H4 (cell line): ENCODE measurements around the gene VRK3. TPM values are rescaled to one million over a fixed set of nuclear protein-coding genes. Genes with fewer than 3 reads are reported as not detected.
A peak's percentile ranks its signal among the peaks of the same experiment; 100 is the strongest.
"Not testable (repeated sequence)": the region's sequence is repeated elsewhere in the genome, so short reads cannot be mapped to it uniquely, and the experiment has no call there.

Experiments used
- DNase-seq: peaks from one replicate; pipeline ENCODE4 v3.0.0-alpha.2; 2015; ENCODE audit warnings: low spot score
- total RNA-seq: library from RNA; depleted of rRNA; stranded (reverse); fragments of >200 nt; shearing (Covaris generic); gene quantifications from 2 replicates; pipeline ENCODE4 v1.2.3, GENCODE V29; 2014; rRNA removed

Gene VRK3, protein sequence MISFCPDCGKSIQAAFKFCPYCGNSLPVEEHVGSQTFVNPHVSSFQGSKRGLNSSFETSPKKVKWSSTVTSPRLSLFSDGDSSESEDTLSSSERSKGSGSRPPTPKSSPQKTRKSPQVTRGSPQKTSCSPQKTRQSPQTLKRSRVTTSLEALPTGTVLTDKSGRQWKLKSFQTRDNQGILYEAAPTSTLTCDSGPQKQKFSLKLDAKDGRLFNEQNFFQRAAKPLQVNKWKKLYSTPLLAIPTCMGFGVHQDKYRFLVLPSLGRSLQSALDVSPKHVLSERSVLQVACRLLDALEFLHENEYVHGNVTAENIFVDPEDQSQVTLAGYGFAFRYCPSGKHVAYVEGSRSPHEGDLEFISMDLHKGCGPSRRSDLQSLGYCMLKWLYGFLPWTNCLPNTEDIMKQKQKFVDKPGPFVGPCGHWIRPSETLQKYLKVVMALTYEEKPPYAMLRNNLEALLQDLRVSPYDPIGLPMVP
- total RNA-seq, result 32.5 and 35.6 TPM in 2 replicates

DNA sequence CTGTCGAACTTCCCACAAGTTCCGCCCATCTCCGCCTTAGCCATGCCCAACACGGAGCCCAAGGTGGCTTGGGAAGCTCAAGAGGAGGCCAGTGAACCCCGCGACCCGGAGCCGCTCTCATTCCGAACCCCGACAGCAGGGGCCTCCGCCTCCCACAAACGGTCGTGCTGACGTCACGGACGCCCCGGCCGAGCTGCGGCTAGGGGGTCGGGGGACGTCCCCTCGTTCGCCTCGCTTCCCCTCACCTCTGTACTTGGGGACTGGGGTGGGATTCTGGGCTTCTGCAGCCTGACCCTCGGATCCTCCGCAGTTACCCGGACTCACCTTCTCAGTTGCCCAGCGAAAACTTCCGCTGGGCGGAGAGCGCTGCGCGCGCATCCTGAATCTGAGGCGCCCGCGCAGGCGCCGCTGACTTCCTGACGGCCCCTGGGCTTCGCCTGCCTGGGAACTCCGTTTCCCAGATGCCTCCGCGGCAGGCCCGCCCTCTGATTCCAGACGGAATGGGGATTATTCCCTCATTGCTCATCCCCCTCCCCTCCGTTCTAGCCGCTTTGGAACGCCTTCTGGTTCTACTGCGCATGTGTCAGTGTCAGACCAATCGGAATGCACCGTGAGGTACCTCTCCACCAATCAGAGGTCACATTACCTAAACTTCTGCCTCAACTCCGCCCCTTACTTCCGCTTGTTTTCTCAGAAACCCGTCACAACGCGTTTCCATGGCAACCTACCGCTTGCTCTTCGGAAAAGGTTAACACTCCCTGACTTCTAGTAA lies at the start of gene VRK3:
VRK3 (minus strand) TSS at position 351 of the 772 bp plus-strand sequence. CDS start 9,210 bp downstream, outside the sequence.
- DNase-seq, result peak; percentile 100

DNA sequence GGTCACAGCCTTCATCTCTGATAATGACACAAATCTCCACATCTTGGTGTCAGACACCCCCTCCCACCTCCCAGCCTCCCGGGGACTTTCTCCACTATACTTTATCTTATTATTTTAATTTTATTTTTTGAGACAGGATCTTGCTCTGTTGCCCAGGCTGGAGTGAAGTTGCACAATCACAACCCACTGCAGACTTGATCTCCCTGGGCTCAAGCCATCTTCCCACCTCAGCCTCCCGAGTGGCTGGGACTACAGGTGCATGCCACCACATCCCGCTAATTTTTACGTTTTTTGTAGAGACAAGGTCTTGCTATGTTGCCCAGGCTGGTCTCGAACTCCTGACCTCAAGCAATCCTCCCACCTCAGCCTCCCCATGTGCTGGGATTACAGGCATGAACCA lies 43.2 kb upstream of the VRK3 start:
- not testable (repeated sequence) for DNase-seq

DNA sequence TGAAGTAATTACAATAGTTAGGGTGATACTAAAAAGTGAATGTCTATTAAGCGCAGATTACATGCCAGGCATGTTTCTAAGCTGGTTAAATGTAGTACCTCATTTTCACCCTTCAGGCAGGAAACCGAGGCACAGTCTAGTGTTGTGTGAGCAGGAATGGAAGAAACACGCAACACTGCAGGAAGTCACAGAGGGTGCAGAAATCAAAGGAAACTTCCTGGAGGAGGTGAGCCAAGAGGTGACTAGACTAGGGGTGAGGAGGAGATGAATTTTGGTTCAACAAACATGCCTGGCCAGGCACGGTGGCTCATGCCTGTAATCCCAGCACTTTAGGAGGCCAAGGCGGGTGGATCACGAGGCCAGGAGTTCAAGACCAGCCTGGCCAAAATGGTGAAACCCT lies 42.4 kb upstream of the VRK3 start:
- DNase-seq, result no peak

DNA sequence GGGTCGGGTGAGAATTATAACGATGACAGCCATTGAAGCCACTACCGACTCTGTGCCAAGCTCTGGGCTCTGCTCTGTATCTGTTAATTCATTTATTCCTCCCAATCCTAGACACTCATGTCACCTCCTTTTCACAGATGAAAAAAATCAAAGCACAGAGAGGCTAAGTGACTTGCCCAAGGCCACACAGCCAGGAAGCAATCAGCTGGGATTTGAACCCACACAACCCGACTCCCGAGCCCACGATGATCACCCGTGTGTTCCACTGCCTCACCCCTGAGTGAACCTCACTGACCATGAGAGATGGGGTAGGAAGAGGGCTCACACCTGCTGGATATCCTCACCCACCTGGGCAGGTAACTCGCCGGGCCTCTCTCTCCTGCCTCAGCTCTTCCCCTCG lies 40.8 kb upstream of the VRK3 start:
- DNase-seq, result no peak

GRCh38 chr19:50061650-50062049 lies 36.5 kb upstream of the VRK3 start:
- no peak for DNase-seq

- DNase-seq, result no peak
Observed at GRCh38 chr19:50060107-50060506, 34.9 kb upstream of the VRK3 start.

DNA sequence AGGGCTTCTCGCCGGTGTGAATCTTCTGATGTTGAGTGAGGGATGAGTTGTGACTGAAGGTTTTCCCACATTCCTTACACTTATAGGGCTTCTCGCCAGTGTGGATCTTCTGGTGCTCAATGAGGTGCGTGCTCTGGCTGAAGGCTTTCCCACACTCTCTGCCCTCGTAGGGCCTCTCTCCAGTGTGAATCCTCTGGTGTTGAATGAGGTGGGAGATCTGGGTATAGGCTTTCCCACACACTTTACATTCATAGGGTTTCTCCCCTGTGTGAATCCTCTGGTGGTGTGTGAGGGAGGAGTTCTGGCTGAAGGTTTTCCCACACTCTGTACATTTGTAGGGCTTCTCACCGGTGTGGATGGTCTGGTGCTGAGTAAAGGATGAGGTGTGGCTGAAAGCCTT lies 33.9 kb upstream of the VRK3 start:
- DNase-seq, result no peak

DNA sequence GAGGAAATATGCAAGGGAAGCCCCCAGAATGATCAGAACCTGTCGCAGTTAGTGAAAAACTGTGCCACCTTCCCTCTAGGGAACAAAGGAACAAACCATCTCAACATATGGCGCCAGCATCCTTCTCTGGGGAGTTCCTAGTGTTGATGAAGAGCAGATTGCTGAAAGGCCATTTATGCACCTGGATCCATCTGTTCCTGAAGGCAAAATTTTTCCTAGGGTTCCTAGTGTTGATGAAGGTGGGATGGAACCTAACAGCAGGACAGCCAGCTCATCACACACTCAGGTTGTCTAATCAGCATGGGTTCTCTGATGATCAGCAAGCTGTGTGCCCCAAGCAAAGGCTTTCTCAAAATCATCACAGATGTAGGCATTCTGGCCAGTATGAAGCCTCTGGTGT lies 33.3 kb upstream of the VRK3 start:
- DNase-seq, result no peak

GRCh38 chr19:50053119-50053518 lies 27.9 kb upstream of the VRK3 start:
- no peak for DNase-seq

DNA sequence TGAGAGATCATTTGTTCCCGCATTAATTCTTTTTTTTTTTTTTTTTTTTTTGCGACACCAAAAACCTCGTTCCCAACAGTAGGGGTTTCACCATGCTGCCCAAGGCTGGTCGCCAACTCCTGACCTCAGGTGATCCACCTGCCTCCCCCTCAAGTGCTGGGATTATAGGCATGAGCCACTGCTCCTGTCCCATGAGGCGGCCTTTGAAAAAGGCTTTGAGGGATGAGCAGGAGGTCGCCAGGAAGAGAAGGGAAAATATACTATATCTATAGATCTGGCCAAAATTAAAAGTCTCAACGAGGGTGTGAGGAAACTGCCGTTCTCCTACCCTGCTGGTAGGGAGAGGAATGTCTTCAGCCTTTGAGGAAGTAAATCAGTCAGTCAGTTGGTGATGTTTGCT lies 26.8 kb upstream of the VRK3 start:
- DNase-seq, result no peak

- DNase-seq, result not testable (repeated sequence)
Observed at GRCh38 chr19:50051228-50051895, 26.2 kb upstream of the VRK3 start.

DNA sequence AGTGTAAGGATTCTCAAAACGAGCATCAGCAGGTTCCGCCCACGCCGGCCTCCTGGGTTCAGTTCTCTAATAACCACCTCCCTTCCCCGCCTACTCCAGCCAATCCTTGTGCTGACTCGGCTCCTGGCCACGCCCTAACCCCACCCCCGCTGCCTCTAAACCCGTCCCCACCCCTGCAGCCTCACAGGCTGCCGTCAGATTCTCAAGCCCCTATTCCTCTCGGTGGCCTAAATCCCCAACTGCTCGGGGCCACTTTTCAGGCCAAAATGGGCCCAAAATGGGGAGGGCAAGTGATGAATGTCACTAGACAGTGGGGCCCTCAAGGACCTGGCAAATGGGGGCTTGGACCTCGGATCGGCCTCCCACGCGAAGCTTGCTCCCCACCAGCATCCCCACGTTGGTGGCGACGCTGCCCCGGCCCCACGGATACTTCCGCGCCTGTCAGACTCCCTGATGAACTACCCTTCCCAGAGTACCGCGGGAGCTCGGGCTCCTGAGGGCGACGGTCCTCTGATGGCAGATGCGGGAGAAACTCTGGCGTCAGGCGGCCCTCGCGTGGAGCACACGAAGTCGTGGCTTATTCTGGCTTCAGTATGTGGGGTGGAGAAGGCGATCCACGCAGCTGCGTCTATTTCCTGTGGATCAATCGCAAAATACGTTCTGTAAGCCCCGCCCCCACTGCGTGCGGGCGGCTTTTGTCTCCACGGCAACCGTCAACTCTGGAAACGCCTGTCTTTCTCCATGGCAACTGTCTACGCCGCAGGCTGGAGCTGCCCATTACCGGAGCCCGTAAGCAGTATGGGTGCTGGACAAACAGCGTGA lies 25.4 kb upstream of the VRK3 start:
- peak; percentile 79 for DNase-seq

DNA sequence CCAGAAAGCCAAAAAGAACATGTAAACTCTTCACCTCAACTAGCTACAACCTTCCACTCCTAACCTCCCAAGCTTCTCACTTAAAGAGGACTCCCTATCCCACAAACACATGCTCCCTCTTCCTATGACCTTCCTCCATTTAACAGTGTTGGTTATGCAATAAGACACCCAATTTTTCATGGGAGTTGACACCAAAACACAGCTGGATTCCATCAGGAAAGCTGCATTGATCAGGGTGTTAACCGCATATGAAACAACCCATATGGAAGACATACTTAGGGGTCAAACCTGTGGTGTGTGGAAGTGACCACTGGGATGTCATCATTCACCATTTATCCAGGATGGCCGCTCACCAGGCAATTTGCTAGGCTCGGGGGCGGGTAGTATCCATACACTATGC lies 22.5 kb upstream of the VRK3 start:
- DNase-seq, result no peak

- DNase-seq, result peak; percentile 40
Observed at GRCh38 chr19:50046649-50047503, 21.7 kb upstream of the VRK3 start.

DNA sequence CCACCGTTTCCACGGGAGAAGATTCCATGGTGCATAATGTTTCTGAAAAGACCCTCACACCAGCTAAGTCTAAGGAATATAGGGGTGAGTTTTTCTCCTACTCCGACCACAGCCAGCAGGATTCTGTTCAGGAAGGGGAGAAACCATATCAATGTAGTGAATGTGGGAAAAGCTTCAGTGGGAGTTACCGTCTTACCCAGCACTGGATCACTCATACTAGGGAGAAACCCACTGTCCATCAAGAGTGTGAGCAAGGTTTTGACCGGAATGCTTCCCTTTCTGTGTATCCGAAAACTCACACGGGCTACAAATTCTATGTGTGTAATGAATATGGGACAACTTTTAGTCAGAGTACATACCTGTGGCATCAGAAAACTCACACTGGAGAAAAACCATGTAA lies 19.8 kb upstream of the VRK3 start:
- no peak for DNase-seq

GRCh38 chr19:50043967-50044366 lies 18.8 kb upstream of the VRK3 start:
- no peak for DNase-seq

- DNase-seq, result no peak
Observed at GRCh38 chr19:50042363-50043024, 17.3 kb upstream of the VRK3 start.

DNA sequence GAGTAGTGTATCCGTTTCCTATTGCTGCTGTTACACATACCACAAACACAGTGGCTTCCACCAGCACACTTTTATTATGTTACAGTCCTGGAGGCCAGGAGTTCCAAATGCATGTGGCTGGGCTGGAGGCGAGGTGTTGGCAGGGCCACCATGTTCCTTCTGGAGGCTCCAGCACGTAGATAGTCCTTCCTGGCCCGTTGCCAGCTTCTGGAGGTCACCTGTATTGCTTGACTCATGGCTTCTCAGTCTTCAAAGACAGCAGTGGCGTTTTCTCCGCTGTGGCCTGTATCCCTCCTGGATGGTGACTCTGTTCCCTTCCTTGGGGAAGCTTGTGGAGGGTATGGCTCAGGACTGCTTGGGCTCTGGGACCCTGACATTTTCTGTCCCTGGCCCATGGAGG lies 15.8 kb upstream of the VRK3 start:
- no peak for DNase-seq

DNA sequence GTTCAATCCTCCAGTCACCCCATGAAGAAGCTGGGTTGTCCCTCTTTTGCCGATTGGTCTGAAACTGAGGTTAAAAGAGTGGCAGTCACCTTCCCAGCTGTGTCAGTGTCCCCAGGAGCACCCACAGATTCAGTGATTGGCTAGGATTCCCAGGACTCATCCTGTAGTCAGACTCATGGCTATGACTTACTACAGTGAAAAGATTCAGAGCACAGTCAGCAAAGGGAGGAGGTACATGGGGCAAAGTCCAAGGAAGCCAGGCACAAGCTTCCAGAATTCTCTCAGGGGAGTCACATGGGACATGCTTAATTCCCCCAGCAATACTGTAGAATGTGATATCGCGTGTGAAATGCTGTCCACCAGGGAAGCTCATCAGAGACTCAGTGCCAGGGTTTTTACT lies 14.8 kb upstream of the VRK3 start:
- no peak for DNase-seq

GRCh38 chr19:50036908-50037307 lies 11.7 kb upstream of the VRK3 start:
- DNase-seq, result no peak
